Measurements from ENCODE around the gene AHNAK.
"Not testable (repeated sequence)": the region's sequence is repeated elsewhere in the genome, so short reads cannot be mapped to it uniquely, and the experiment has no call there.

Gene AHNAK

DNA sequence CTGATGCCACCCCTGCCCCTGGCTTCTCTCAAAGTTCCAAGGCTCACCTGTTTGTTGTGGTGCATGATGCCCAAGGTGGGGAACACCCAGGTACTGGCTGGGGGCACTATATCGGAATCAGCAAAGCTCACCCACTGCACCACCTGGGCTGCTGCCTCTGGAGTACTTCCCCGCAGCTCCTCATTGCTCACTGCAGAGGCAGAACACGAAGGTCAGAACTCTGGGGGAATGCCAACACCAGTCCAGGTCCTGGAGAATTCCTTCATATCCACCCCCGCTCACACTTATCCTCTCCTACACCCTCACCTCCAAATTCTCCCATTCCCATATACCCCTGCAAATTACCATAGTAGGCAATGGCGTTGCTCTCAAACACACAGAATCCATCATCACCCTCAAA is 24.9 kb upstream of the AHNAK start:
- DNase-seq, result not testable (repeated sequence)

DNA sequence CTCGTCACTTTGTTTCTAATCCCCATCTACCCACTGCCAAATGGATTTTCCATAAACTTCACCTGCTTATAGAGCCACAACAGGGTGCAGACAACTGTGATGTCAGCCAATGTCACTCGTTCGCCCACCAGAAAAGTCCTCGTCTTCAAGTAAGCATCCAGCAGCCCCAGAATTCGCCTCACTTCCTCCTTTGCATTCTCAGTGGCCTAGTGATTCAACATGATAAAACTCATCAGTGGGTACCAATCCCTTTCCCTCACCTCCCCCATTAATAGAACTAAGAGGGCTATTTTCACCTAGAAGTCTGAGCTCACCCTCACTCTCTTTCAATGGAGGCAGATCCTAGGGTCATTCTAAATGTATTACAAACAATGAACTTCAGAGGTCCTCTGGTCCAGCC is 24.3 kb upstream of the AHNAK start:
- DNase-seq, result not testable (repeated sequence)

DNA sequence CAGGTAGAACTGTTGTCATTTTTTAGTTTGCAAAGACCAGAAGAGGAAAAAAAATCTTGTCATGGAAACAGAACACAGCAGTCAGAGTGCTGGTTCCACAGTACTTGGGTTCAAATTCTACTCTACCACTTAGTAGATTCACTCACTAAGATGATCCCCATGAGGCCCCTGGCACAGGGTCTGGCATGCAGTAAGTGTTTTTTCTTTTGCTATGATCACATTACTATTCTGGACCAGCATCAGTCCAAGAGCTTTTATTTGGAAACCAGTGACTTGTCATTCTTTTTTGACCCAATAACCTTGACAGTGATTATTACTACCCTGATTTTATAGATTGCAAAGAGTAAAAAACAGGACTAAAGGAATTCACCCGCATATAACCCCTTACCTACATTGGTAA is 23.0 kb upstream of the AHNAK start:
- no peak for DNase-seq

DNA sequence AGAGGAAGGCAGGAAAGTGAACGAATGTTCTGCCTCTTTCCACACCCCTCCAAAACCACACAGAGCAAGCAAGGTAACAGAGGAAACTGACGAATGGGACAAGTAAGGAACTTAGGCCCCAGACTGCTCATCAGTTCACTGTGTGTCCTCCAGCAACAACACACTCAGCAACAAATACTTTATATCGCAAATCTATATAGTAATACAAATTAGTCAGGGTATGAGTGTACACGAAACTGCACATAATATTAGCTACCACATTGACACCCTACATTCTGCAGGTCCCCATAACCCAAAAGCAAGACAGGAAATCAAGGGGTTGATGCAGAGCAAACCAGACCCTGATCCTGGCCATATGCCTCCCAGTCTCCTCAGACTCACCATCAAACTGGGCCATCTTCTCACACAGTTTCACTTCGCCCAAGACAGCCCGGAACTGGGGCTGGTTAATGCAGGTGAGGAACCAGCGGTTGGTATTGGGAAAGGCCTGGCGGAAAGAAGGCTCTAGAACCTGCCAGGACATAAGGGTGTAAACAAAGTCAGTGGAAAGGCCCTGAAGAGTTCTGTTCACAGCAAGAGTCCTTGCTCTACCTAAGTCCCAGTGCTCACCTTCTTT is 20.5 kb upstream of the AHNAK start:
- no peak for DNase-seq

DNA sequence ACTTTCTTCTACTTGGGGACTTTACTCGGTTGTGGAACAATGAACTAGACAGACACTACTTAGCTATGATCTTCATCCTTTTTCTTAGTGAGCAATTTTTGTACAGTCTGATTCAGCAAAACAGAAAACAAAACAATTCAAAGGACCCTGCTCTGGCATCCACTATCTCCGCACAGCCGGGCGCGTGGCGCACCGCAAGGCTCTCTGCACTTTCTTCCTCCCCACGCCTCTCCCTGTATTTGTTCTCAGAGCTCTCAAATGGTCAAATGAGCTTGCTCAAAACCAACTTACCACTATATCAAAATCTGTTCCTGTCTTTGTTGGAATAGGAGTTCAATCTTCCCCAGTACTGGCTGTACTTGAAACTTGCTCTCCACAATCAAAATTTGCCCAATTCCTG is 19.6 kb upstream of the AHNAK start:
- DNase-seq, result no peak

DNA sequence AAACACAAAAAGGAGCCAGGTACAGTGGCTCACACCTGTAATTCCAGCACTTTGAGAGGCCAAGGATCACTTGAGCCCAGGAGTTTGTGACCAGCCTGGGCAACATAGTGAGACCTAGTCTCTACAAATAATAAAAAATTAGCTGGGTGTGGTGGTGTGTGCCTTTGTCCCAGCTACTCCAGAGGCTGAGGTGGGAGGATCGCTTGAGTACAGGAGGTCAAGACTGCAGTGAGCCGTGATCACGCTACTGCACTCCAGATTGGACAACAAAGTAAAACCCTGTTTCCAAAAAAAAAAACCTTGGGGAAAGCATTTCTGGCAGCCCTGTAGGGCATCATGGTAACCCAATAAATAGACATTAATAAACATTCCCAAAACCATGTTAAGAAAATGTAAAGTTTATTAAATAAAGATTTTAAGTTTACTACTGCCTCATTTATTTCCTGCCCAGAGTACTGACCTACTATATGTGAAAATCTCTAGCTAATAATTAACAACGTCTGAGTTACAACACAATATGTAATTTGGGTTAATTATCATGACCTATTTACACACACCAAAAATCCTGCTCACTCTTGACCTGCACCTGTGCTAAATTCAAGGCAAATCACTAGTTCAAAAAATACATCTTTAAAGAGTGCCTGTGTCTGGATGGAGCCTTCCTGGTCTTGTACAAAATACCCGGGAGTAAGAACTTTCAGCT is 18.6 kb upstream of the AHNAK start:
- no peak for DNase-seq

DNA sequence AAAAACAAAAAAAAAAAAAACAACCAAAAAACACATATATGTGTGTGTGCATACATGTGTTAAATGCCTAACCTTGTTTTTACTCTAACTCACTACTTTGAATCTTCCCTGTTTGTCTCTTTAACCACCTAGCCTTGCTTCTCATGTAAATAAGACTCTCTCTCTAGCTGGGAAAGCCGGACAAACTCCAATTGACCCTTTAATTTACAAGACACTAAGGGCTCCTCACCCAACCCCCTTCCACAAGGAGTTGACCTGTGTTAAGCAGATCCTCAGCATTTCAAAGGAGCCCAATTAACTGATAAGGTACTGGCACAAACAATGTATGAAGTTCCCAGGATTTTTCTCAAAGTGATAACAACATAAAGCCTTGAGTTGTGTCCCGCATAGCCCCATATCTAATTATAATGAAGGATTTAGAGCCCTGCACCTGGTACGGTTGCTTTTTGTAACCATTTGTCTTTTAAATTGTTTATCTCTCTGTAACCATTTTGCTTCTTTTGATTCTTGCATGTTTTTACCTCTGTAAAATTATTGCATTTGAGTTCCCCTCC is 15.1 kb upstream of the AHNAK start:
- not testable (repeated sequence) for DNase-seq

DNA sequence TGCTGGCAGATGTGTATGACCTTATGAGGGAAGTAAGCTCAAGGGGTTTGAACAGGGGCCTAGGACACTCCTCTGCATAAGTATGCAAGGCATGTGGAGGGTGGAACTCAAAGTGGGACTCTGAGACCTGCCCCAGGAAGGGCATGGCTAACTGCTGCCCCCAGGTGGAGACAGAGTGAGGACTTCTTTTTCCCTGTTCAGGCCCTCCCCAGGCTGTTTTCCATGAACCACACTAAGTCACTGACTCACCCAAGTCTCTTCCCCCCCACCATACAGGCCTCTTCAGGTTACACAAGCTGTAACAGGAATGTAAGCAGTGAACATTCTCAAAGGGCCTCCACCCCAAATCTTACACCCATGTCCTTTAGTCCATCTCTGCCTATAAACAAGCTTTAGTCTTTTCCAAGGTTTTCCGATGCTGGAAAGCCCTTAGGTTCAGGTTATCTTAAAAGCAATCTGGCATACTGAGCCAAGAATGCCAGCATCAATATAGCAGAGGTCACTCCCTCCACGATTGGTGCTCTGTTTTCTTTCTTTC is 14.0 kb upstream of the AHNAK start:
- peak; percentile 83 for DNase-seq

DNA sequence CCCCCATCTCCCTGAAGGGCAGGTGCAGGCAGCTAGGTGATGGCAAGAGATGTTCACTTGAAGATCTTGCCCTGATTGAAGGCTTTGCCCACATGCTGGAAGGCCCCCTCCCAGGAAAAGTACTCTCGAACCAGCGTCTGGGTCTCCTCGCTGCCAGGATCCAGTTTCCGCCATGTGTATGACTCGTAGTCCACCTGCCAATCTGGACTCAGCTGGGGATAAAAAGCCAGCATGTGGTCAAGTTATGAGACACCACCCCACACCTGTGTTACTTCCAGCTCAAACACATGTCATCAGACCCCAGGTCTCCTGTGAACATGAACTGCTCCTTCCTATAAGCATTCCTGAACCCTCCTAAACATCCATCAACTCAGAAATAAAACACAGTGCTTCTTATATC is 13.0 kb upstream of the AHNAK start:
- not testable (repeated sequence) for DNase-seq

DNA sequence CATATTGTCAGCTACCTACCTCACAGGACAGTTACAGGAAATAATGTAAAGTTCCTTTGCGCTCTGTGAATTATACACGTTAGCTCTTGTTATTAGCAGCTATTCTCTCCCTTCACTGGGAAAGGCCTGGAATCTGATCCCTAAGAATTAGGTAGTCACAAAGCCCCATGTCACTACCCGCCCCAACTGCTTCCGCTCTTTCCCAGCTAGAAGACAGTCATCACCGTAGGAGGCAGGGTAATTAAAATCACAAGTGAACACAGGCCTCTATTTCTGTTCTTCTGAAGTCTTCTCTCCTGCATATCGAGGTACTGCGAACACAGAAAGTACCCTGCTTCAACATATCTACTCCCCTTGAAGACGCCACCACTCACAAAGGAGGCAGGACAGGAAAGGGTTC is 12.6 kb upstream of the AHNAK start:
- no peak for DNase-seq

DNA sequence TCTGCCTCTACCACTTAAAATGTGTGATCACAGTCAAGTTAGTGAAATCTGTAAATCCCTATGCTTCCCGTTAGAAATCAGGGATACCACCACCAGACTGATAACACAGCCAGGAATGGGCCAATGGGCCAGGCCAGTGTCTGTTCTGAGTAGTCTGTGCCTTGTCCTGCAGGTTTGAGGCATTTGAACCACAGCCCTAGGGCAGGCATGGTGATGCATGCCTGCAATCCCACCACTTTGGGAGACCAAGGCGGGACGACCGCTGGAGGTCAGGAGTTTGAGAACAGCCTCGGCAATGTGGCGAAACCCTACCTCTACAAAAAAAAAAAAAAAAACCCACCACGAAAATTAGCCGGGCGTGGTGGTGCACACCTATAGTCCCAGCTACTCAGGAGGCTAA is 12.1 kb upstream of the AHNAK start:
- no peak for DNase-seq

DNA sequence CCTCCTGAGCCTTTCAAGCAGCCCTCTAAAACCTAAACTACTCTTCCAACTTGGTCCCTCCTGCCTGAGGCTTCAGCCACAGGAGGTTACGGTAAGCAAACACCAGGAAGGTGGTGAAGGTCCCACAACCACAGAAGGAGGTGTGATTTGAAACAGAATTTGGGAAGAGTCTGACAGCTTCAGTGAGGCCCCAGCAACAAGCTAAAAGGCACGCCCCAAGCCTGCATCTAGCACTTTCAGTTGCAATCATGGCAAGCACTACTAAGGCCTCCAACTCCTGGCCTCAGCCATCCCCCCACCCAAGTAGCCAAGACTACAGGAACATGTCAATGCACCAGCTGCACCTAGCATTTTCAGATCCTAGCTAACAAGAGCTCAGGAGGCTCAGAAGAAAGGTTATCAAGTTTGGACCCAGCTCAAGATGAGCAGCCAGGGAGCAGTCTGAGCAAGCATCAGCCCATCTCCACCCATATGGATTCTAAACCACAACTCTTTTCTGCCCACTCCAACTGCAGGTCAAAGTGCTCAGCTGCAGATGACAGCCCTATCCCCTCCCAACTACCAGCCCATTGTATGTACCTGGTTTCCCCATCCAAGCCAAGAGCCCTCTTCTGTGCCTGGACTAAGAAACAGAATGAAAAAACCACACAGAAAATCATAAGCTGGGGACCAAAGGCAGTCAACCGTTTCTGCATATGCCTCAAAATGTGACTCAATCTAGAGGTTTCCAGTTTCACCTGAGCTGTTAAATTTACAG is 10.4 kb upstream of the AHNAK start:
- DNase-seq, result no peak

DNA sequence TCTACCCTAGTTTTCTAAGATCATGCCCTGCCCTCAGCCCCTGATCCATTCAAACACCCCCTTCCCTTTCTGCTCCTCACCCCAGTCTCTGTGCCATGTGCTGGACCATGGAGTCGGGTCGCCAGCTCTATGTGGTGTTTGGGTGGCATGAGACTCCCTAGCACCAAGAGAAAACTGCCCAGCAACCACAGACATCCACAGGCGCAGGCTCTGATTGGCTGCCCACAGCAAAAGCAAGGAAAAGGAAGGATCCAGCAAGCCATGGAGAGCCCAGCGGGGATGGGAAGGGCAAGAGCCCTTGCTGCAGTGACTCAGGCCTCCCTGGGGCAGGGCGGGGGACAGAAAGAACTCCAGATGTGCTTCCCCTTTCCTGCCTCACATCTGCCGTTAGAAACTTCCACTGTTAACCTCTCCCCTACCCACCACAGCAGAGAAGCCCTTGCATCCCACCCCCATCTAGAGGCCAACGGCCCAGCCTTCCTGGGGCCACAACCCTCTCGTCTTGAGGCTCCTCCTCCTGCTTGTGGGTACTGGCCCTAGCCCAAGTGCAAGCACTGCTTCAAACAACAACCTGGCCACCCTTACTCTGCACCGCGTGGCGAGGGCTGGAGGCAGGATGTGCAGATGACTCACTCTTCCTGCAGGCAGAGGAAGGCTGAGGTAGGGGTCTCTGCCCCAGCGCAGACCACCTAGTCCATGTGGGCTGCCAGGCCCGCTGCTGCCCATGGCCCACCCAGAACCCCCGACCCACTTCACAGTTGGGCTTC is 9.7 kb upstream of the AHNAK start:
- DNase-seq, result peak; percentile 70

DNA sequence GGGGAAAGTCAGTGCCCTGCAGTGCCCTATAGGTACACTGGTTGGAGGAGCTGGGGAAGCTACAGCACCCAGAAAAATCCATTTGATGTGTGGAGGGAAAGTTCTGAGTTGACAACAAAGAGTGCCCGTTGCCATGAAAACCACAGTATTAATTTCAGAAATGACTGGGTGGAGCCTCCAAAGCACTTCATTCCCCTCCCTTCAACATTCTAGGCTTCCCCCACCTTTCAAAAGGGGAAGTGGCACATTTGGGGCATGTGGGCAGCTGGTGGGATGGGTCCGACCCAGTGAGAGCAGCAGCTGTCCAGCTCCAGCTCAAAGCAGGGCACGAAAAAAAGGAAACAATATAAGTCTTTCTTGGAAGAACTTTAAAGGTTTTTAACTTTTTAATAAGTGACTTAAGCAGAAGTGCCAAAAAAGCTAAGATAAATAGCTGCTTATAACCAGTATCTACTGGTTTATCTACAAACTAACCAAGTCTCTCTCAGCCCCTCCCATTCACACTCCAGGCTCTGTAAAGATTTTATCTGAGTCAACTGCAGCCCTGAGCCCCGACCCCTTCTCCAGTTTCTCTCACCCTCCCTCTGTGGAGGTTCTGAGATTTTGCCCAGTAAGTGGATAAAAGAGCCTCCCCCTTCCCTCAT is 9.0 kb upstream of the AHNAK start:
- no peak for DNase-seq

DNA sequence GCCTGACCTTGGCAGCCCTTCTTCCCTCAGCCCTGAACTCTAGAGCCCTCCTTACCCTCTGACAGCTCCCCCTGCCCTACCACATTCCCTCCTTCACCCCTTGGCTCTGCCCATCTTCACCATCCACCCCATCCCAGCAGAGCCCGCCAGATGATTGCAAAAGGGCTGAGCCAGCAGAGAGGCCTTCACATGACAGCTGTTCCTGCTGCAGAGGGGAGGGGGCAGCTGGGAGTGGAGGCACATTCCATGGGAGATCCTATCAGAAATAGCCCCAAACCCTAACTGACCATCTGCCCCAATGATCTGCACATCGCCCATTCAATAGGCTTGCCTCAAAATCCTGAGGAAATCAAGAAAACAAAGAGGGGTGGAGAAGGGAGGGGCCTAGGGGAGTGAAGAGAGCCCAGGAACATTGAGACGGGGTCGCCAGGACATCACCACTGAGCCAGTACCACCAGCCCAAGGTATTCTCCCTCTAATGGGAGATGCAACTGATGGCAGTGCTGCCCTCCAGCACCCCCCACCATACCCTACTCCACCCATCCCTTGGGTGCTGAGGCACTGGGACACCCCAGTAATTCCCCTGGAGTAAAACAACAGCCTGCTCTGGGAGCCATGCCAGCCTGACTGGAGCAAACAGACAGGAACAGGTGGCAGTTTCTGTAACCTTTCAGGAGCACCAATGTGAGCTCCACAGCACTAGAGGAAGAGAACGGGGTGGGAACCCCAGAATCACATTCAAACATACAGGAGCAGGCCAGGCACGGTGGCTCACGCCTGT is 8.0 kb upstream of the AHNAK start:
- DNase-seq, result no peak

DNA sequence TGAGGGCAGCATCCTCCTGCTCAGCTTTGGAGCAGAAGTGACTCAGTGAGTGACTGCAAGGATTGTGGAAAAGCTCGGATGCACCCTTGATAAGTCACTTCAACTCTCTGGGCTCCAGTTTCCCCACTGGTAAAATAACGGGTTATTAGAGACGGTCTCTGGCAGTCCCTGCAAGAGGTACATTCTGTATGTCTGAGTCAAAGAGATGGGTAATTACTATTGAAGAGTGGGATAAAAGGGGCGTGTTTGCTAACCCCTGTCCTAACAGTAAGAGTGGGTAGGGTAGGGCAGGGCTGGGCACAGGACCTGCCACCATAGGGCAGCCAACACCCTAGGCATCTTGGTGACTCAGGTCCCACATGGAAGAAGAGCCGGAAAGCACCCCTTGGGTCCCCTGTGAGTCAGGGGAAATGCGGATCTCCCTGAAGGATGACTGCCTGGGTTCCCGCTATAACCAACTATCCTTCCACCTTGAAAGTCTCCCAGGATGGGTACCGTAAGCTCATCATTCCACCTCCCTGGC is 7.3 kb upstream of the AHNAK start:
- no peak for DNase-seq

DNA sequence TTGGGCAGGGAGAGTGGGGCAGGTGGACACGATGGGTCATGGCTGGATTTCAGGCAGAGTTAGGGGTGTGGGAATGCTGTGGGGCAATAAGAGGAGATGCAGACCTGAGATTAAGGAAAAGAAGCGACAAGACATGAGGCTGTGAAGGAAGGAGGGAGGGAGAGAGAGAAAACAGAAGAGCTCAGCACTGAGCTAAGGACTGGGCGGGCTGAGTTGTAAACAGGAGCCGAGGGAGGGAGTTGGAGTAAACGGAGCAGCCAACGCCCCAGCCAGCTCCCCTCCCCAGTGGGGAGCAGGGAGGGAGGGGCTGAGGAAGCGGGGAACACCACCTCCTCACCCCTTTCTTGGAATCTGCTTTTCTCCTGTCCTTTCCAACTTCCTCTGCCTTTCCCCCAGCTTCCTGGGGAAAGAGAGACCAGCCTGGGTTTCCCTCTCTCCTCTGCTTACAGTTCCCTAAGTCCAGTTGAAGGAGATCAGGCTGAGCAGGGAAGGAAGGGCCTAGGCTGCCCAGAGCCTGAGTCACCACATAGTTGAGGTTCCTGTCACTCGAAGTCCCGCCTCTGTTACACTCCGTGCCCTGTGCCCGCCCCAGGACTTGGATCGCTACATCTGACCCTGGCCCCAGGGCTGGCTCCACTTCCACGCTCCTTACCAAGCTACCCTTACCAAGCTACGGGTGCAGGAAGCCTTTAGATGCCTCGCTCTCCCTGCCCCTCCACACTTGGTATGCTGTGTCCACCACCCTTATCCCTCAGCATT is 6.7 kb upstream of the AHNAK start:
- no peak for DNase-seq

DNA sequence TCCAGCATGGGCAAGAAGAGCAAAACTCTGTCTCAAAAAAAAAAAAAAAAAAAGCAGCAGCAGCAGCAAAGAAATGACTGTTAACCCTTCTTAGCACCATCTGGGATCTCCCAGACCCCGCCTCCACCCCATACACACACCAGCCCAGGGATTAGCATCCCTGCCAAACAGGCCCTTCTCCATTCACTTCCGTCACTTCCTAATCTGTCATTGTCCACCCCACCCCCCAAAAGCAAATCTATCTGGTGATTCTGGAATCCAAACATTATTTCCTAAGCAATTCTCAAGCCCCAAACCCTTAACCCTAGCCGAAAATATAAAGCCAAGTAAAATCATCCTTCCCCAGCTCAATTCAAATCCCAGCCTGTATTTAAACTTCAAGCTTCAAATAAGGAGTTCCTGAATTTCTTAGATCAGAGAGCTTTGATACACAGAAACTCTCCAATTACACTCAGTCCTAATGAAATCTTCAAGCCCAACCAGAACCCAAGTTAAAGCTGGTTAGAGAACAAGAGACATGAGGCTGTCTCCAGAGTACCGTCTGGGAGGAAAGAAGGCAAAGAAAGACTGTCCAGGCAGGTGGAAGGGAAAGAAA is 6.0 kb upstream of the AHNAK start:
- DNase-seq, result no peak

DNA sequence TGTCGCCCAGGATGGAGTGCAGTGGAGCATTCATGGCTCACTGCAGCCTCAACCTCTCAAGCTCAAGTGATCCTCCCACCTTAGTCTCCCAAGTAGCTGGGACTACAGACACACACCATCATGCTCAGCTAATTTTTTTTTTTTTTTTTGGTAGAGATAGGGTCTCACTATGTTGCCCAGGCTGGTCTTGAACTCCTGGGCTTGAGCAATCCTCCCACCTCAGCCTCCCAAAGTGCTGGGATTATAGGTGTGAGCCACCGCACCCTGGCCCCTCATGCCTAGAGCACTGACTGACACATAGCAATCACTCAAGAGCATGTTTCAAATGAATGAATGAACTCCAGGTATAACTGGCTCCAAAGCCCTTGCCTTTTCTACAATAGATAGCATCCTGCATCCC is 3.9 kb upstream of the AHNAK start:
- DNase-seq, result not testable (repeated sequence)
